Activated T-cell treated with anti-CD3 and anti-CD28 coated beads for 1 hour (primary cell): Measurements from ENCODE around the gene TRPM8.
"Not testable (repeated sequence)": the region's sequence is repeated elsewhere in the genome, so short reads cannot be mapped to it uniquely, and the experiment has no call there.

Source experiments
- DNase-seq: peaks from one replicate; pipeline ENCODE4 v3.0.0-alpha.2; 2020; ENCODE audit warnings: low read depth

The TRPM8 gene

DNA sequence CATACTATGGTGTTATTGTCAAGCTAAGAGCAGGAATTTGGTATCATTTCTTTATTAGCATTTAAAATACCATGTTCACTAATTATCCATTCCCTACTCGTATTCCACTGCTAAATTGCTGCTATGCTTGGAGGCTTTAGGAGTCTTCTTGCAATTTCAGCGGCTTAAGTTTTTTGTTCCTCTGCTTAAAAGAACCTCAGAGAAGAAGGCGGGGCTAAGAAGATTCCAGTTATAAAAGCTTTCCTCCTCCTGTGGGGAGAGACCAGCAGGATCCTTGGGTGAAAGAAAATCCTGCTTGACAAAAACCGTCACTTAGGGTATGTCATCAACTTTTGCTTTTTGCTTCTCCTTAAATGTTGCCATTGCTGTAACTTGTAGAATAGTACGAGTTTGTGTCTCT lies at the start of gene TRPM8:
Gene TRPM8, plus strand, starts transcription at position 258 of the 400 bp plus-strand sequence. CDS start 9,165 bp downstream, outside the sequence.
- DNase-seq, result no peak

DNA sequence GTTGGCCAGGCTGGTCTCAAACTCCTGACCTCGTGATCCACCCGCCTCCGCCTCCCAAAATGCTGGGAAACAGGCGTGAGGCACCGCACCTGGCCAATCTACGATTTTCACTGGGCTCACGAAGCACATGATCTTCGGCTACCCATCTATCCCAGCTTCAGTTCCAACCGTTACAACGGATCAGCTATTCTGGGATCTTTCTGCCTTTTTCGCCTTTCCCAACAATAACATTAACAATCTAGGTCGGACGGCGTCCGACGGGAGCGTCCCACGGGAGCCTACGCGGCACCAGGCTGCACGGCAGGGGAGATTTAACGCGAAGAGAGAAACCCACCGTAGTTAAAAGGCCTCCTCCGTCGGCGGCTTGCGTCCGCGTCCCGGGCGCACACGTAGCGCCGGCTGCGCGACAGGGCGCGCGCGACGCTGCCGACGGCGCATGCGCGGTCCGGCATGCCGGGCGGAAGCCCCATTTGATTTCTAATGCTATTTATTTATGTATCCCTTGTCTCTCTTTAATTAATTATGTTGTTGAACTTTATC lies 49.1 kb upstream of the TRPM8 start, which contains the start of gene MSL3B:
Gene MSL3B, minus strand, starts transcription at position 394 of the 540 bp plus-strand sequence.
- DNase-seq, result peak; percentile 51

DNA sequence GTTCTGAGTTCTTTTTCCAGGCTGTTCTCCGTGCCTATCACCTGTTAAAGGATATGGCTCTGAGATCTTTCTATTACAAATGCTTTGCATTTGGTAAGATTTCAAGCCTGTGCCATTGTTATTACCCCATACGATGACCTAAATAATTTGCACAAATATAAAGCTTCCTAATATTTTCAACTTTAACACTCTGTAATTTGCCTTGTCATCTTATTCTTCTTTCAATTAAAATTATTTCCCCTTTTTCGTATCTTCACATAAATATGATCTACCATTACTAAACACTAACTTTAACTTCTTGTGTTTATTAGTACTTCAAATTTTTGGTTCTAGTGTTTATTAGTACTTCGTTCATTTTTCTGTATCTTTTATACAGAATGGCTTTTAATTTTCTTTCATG lies 45.7 kb upstream of the TRPM8 start:
- no peak for DNase-seq

DNA sequence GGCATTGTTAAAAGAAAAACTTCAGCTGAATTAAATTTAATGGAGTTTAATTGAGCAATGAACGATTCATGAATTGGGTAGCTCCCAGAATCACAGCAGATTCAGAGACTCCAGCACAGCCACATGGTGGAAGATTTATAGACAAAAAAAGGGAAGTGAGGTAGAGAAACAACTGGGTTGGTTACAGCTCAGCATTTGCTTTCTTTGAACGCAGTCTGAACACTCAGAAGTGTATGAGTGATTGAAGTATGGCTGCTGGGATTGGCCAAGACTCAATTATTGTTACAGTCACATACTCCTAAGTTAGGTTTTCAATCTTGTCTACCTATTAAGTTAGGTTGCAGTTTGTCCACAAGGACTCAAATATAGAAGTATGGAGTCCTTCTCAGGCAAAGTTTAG lies 45.0 kb upstream of the TRPM8 start:
- DNase-seq, result not testable (repeated sequence)

DNA sequence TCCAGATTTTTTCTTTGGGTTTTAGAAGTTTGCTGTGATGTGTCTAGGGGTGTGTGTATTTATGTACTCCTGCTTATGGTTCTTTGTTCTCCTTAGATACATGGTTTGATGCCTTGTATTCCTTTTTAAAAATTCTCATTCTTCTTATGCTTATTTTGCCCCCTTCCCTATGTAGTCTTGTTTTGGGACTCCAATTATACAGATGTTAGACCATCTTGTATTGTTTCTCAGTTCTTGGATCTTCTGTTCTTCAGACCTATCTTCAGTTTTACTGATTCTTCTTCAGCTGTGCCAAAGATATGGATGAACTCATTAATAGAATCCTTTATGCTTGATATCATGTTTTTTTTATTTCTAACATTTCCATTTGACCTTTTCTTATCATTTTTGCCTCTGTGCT lies 34.8 kb upstream of the TRPM8 start:
- DNase-seq, result no peak

DNA sequence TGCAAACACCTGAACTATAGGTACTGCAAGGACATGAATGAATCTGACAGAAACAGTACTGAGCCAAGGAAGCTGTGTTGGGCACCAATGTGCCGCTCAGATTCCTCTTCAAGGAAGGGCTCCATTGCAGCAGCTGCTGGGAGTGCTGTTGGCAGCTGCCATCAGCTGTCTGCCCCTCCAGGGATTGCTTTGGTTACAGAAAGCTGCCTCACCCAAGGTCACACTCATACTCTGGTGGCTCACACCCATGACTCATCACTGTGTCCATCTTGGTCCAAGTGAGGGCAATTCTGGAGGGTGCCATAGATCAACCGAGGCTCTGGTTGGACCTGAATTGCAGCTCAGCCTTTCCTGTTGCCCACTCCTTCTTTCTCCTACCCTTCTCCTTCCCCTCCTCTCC lies 24.4 kb upstream of the TRPM8 start:
- no peak for DNase-seq

DNA sequence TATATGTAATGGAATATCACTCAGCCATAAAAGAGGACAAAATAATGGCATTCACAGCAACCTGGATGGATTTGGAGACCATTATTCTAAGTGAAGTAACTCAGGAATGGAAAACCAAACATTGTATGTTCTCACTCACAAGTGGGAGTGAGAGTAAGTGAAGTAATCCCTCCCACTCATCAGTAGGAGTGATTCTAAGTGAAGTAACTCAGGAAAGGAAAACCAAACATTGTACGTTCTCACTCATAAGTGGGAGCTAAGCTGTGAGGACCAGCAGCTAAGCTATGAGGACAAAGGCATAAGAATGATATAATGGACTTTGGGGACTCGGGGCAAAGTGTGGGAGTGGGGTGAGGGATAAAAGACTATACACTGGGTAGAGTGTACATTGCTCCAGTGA lies 20.9 kb upstream of the TRPM8 start:
- DNase-seq, result not testable (repeated sequence)

DNA sequence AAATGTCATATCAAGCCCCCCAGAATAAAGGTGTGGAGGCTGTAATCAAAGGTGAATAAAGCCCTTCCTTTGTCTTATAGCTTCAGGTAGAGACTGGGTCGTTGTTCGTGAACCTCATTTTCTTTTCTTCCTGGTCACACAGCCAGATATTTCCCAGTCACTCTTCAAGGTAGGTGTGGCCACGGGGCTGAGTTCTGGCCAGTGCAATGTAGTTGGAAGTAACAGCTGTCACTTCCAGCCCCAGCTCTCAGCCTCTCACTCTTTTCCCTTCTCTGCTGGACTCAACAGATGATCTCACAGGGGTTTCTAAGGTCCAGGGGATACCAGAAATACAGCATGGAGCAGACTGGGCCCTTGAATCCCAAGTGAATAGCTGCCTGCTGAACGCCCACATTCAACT lies 15.8 kb upstream of the TRPM8 start:
- no peak for DNase-seq

DNA sequence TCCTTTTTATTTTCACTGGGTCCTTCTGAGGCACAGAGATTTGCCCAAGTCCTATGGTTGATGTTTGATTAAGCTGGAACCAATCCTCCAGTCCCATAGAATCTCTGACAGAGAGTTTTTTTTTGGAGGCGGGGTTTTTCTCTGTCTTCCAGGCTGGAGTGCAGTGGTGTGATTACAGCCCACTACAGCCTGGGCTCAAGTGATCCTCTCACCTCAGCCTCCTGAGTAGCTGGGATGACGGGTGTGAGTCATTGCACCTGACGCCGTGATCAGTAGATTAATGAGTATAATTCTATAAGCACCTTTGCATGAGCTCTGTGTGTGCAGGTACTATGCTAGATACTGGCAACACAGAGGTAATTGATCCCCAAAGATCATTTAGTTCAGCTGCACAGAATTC lies 15.3 kb upstream of the TRPM8 start:
- DNase-seq, result no peak

DNA sequence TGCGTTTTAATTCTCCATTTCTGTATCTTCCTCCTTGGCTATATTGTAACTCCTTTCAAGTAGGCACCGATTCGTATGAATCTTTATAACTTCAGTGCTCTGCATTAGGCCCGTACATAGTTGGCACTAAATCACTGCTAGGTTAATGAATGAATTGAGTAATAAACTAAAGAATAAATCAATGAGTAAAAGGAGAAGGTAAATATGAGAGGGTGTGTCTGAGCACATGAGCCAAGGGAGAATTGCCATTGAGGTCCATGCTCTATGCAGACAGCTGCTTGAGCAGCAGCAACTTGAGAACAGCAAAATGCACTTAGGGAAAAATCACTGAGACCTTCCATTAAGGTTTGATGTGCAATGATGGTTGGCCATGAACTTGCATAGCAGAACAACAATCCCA lies 11.2 kb upstream of the TRPM8 start:
- DNase-seq, result no peak

DNA sequence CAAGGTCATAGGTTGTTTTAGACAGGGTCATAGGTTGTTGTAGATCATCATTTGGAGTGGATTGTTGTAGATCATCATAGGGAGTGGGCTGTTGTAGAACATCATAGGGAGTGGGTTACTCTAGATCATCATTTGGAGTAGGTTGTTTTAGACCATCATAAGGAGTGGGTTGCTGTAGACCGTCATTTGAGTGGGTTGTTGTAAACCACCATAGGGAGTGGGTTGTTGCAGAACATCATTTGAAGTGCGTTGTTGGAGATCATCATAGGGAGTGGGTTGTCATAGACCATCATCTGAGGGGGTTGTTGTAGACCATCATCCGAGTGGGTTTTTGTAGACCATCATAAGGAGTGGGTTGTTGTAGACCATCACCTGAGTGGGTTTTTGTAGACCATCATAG lies 9.5 kb upstream of the TRPM8 start:
- DNase-seq, result no peak

DNA sequence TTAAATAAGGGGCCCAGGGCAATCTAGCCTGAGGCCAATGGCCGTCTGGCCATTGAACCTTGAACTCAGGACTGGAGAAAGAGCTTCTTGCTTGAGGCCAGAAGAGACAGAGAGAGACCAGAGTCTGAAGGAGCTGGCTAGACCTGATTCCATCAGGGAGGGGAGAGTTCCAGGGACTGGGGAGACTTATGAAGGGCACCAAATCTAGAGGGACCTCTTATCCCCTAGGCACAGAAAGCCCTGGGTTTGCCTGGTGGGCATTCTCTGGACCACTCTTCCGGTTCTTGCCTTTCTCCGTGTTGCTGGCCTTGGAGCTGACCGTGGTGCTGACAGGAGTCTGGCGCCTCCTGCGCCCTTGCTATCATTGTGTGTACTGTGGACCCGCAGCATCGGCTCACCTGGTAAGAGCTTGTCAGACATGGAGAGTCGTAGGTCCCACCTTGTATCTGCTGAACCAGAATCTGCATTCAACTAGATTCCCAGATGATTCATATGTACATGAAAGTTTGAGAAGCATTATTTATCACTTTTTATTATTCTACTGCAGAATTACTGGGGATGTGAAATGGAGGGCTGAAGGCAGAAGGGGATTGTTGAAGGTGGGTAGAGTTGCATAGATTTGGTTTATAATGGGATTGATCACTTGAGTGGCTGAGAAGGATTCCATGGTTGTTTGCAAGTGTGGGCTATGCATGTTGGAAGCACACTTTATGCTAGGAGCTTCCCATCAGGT lies 4.3 kb upstream of the TRPM8 start:
- no peak for DNase-seq

DNA sequence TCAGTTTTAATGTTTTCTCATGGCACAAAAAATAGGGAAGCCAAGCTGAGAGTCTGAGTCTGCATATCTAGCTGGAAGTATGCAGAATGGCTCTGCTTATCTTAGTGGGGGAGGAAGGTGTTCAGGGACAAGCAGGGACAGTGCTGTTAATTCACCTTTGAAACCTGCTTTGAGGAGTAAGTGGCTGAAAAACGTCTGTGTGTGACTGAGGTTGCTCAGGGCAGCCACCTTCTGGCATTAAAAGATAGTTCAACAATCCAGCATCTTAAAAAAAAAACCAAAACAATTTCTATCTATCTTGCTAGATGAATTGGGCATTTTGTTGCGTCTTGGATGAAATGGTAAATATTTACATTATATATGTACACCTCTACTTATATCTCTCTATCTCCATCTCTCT lies 2.0 kb upstream of the TRPM8 start:
- DNase-seq, result no peak

DNA sequence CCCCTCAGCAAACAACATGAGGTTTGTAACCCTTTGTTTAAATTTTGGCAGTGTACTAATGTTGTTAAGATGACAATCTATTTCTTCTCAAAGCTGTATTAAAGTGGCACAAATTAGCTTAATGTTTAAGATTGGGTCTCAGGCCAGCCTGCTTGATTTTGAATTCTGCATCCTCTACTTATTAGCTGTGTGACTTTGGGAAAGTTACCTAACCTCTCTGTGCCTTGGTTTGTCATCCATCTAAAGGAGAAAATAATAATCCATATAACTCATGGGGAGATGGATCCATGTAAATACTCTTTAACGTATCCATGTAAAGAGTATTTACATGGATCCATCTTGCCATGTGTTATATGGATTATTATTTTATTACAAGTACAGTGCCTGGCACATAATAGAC lies 2.1 kb downstream of the TRPM8 start:
- no peak for DNase-seq

DNA sequence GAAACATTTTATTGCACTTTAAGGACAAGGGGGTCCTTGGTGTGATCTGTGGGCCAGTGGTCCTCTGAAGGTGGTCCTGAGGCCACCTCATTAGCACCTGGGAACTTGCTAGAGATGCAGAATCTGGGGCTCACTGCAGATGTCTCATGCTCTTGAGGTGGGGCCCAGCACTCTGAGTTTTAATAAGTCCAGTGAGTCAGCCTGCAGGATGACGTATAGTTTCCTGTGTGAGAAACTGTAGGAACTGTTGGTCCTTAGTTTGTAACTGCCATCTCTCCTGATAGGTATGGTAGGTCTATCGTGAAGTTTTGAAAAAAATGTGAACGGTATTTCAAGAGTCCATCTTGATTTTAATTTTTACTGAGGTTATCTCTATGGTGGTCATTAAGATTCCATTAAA lies 2.8 kb downstream of the TRPM8 start:
- no peak for DNase-seq

DNA sequence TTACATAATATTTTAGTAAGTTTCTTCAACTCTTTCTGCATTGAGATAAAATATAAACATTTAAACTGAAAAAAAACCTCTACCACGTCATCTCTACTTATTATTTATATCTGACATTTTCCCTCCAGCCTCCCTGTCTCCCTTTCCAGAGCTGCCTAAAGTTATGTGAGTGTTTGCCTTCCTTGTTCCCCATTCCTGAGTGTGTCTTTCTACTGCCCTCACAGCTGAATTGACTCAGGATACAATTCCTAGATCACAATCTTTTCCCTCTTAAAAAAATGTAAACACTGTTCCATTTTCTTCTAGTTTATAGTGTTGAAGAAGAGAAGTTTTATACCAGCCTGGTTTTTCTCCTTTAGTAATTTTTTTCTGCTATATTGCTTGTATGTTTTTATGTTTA lies 5.3 kb downstream of the TRPM8 start:
- no peak for DNase-seq

DNA sequence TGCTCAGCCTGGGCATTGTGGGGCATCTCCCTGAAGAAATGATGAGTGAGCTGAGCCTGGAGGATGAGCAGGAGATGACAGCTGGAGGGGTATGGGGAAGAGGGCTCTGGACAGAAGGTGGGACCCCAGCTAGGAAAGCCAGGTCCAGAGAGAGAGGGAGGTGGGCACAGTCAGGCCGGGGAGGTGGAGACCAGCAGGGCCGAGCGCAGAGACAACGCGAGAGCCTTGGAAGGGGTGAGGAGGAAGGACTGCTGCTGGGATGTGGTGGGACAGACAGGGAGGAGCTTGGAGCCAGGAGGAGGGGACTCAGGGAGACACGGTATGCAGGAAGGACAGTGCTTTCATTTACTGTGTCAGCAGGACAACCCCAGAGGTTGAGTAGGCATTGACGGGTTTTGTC lies 8.2 kb downstream of the TRPM8 start:
- no peak for DNase-seq

DNA sequence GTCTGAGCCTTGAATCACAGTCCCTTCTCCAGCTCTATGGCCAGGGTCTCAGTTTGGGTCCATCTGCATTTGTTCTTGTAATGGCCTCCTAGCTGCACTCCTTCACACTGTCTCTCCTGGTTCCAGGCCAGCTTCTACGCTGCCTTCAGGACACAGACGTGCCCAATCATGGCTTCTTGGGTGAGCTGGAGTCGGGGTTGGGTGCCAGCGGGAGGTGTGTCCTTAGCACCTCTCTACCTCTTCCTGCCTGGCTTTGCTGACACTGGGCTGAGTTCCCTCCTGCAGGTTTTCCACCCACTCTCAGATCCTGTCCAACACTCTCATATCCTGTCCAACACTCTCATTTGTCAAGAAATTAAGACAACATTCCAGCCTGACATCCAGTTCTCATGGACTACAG lies 9.6 kb downstream of the TRPM8 start:
- DNase-seq, result no peak

DNA sequence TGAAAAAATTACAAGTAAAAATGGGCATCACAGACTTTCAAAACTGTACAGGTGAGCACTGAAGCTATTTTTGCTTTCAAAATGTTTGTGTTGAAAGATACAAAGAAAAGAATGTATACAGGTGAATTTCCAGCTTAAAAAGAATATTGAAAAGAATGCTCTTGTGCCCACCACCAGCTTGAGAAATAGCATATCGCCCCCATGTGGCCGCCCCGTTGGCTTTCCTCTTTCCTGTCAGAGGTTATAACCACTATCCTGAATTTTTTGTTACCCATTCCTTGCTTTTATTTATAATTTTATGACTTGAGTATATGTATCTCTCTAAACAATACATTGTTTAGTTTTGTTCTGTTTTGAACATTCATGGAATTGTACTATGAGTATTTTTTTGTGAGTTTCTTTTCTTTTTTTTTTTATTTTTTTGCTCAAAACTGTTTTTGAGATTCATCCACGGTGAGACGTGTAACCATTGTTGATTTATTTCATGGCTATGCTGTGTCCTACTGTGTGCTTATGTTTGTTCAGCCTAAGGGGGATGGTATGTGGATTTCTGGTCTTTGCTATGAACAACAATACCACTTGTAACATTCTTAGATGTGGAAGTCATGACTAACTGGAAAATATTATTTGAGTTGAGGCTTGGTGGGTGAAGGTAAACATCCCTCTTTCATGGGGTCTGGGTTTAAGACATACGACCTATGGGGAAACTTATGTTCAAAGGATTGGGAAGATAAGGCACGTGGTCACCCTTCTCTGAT lies 11.6 kb downstream of the TRPM8 start:
- no peak for DNase-seq

DNA sequence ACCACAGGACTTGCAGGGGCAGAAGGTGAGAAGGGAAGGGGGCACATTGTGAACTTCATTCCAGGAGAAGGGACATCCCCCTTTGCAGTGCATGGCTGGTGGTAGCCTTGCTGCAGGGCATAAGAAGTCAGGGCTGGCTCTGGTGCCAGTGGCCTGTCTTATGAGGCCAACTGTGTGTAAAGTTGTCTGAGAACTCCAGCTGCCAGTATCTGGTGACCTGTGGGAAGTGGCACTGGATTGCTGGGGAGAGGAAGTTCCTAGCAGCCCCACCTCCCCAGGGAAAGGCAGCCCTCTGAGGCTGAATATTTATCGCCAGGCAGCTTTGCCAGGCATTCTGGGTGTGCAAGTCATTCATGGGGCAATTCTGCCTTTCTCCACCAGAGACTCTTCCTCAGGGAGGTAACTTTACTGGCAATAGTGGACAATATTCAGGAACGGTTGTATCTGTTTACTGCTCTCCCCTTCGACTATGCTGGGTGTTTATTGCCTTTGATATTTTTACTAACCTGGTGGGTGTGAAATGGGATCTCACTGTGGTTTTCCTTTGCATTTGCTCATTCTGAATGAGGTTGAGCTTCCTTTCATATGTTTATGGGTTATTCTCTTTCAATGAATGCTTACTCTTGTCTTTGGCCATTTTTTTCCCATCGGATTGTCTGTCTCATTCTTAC lies 12.3 kb downstream of the TRPM8 start:
- no peak for DNase-seq

DNA sequence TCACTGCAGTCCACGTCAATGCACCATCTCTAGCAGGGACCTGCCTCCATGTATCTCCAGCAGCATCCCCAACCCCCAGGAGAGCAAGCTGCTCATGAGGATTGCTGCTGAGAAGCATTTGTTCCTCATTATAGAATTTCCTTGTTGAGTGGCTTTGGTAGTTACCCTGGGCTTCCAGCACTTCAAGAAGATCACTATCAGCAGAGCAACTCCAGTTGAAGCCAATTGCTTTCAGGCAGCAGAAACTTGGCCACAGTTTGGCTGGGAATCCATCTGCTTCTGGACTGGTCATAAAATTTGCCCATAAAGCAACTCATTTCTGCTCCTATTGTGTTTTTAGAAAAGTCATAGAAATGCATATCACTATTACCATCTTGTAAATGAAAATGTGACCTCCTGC lies 17.4 kb downstream of the TRPM8 start:
- no peak for DNase-seq

DNA sequence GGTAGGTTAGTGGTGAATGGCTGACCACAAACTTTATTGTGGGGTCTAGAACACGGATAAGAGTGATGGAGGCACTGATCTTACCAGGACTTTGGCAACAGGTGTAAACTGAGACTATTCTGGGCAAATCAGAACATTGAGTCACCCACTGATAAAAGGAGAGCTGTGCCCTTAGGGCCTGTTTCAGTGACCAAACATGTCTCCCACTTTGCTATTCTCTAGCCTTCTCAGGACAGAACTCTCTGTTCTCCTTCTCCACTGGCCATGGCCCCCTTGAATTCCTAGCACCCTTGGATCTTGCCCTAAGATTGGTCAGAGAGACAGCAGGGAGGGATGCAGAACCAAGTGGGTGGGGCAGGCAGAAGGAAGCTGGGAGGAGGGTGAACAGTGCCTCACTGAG lies 18.3 kb downstream of the TRPM8 start:
- DNase-seq, result no peak

DNA sequence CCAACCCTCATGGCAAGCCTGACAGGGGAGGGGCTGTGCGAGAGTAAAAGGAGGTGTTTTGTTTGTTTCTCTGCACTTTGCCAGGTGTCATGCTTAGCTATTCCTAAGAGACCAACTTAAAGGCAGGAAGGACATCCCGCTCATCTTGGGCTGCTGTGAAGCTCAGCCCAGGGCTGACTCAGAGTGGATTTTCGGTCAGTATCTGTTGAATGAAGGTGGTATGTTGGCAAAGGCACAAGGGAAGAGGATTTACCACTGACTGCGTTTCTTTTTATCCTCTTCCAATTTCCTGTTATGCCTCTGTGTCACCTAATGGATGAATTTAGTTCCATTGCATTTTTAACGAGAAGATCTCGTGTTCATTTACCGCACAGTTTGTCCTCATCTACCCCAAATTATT lies 18.9 kb downstream of the TRPM8 start:
- no peak for DNase-seq
